Nephron progenitor cell (in vitro differentiated cells): Measurements from ENCODE around the gene VWA2.

ENCODE experiments used
- DNase-seq: peaks from one replicate; pipeline ENCODE4 v3.0.0; 2021
- H3K27ac Mint-ChIP-seq: 2 replicates; pipeline ENCODE4 v1.8.0; 2021; ENCODE audit warnings: mild to moderate bottlenecking, moderate library complexity, mixed read lengths
- H3K27me3 Mint-ChIP-seq: 2 replicates; pipeline ENCODE4 v1.8.0; 2021; ENCODE audit warnings: mild to moderate bottlenecking, low read depth, mixed read lengths; ENCODE audit not compliant: poor library complexity
- H3K36me3 Mint-ChIP-seq: 2 replicates; pipeline ENCODE4 v1.8.0; 2021; ENCODE audit warnings: low read depth, mixed read lengths
- H3K4me1 Mint-ChIP-seq: 2 replicates; pipeline ENCODE4 v1.8.0; 2021; ENCODE audit warnings: mixed read lengths
- H3K4me3 Mint-ChIP-seq: 2 replicates; pipeline ENCODE4 v1.8.0; 2021; ENCODE audit warnings: mild to moderate bottlenecking, moderate library complexity, mixed read lengths
- H3K9me3 Mint-ChIP-seq: 2 replicates; pipeline ENCODE4 v1.8.0; 2021; ENCODE audit warnings: mild to moderate bottlenecking, moderate library complexity, mixed read lengths
- TF ChIP-seq, protein P1 (sequence below): fragments of 200-600 bp; sonication (generic); IDR thresholded peaks from 2 replicates; pipeline ENCODE4 v1.5.0; 2021; ENCODE audit warnings: antibody characterized with exemption

VWA2 gene

DNA sequence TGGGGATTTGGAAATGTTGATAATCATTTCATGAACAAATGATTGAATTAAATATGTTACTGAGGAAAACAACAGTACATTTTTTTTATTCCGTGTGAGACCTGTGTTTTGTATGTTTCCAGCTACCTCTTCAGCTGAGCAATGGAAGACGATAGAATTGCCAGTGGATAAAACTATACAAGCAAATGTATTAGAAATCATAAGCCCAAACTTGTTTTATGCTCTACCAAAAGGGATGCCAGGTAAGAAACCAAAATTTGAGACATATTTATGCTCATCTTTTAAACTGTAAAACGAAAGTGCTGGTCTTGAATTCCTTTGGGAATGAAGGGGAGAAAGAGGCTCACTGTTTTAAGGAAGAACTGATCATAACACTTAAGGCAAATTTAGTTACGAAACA lies 17.8 kb upstream of the VWA2 start:
- Mint-ChIP-seq H3K27ac (no peak overlapping the region), H3K4me3 (no peak overlapping the region), H3K4me1 (no peaks in the 10 kb centered on the region), H3K27me3 (no peaks in the 10 kb centered on the region), H3K9me3 (no peaks in the 10 kb centered on the region), H3K36me3 (no peaks in the 10 kb centered on the region)
- TF ChIP-seq, protein P1, sequence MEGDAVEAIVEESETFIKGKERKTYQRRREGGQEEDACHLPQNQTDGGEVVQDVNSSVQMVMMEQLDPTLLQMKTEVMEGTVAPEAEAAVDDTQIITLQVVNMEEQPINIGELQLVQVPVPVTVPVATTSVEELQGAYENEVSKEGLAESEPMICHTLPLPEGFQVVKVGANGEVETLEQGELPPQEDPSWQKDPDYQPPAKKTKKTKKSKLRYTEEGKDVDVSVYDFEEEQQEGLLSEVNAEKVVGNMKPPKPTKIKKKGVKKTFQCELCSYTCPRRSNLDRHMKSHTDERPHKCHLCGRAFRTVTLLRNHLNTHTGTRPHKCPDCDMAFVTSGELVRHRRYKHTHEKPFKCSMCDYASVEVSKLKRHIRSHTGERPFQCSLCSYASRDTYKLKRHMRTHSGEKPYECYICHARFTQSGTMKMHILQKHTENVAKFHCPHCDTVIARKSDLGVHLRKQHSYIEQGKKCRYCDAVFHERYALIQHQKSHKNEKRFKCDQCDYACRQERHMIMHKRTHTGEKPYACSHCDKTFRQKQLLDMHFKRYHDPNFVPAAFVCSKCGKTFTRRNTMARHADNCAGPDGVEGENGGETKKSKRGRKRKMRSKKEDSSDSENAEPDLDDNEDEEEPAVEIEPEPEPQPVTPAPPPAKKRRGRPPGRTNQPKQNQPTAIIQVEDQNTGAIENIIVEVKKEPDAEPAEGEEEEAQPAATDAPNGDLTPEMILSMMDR, result no peak
- DNase-seq, result no peak

DNA sequence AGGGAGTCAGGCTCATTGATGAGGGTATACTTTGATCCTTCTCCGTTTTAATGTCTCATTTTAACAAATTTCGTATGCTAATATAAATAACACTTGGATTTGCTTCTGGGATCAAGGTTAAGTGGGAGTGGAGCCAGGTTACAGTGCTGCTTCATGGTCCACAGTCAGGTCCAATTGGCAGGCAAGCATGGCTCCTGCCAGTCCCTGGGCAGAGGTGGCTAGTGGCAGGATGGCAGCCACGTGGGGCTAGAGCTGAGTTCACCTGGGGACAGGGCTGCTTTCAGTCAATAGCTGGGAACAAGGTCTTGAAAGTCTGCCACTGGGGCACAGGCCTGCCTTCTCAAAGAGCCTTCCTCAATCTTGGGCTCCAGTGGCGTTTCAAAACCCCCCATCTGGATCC lies 16.0 kb upstream of the VWA2 start:
- Mint-ChIP-seq H3K36me3 (no peaks in the 10 kb centered on the region), H3K4me1 (peaks cover 17% of the 10 kb centered on the region), H3K27ac (no peak overlapping the region), H3K27me3 (no peaks in the 10 kb centered on the region), H3K4me3 (no peak overlapping the region), H3K9me3 (no peaks in the 10 kb centered on the region)
- TF ChIP-seq, protein P1, result no peak
- DNase-seq, result no peak

DNA sequence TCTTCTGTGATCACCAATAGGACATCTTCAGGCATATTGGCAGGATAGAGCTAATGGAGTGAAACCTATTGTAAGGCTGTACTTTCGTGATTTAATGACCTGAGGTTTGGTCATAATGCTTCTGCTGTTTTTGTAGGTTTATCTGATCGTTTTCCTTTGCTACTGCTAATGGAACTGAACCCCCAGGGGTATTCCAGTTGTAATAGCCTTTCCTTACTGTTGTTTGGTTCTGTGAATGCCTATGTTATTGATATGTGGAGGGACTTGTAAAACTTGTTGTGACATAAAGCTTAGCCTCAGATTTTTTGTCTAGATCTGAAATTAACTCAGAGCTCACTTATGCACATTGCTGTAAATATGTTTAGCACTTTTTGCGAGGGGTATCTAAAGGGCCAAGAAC lies 10.9 kb upstream of the VWA2 start:
- no peak overlapping the region for H3K4me3 Mint-ChIP-seq

DNA sequence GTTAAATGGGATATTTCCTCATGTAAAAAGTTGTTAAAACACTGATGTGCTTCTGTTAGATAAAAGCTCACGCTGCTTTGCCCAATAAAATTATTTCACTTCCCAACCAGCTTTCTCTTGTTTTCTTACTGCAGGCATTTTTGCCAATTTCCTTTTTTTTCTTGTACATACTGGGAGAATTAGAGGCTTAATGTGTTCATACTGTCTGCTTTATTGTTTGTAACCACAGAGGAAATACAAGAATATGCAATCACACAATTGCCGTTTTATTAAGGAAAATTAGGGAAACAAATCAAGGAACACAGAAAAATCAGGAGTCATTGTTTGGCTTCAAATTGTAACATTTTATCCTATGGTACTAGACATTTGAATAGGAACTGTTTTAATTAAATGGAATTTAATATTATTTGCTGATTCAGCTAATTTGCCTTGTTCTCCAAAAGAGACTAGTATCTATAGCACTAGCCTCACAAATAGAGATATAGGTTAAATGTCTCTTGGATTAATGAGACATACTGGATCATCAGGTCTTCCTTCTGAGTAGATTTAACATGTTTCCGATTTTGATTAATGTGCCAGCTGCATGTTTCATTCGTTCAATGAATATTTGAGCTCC lies 6.4 kb upstream of the VWA2 start:
- TF ChIP-seq, protein P1, result no peak
- no peak overlapping the region for H3K27ac Mint-ChIP-seq

More for the DNA sequence above, 10.9 kb upstream of the VWA2 start:
- Mint-ChIP-seq H3K27me3 (no peaks in the 10 kb centered on the region), H3K9me3 (peaks cover 3% of the 10 kb centered on the region), H3K36me3 (no peaks in the 10 kb centered on the region), H3K27ac (no peak overlapping the region), H3K4me1 (peaks cover 36% of the 10 kb centered on the region)
- no peak for DNase-seq
- TF ChIP-seq, protein P1, result no peak

DNA sequence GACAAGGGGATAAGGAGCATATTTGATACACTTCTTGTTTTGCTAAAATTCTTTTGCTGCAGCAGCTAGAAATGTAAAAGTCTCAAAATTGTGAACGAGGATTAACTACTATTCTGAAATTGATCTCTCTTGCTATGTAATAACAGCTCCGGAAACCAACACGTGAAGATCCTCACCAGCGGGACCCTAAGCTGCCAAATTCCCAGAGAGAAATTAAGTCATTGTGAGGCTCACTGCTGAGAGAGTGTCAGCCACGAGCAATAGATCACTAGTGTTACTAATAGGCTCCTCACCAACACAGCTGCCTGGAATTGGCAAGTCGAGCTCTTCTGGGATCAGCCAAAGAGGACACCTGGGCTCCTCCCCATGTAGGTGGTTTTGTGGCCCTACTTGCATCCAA lies 5.6 kb upstream of the VWA2 start:
- no peak overlapping the region for H3K4me3 Mint-ChIP-seq
- H3K9me3 Mint-ChIP-seq, result no peaks in the 10 kb centered on the region
- H3K4me1 Mint-ChIP-seq, result peaks cover 44% of the 10 kb centered on the region
- TF ChIP-seq, protein P1, result no peak
- no peaks in the 10 kb centered on the region for H3K36me3 Mint-ChIP-seq
- no peak overlapping the region for H3K27ac Mint-ChIP-seq
- peaks cover 7% of the 10 kb centered on the region for H3K27me3 Mint-ChIP-seq
- DNase-seq, result no peak

More for the DNA sequence above, 6.4 kb upstream of the VWA2 start:
- Mint-ChIP-seq H3K4me3 (no peak overlapping the region), H3K4me1 (peaks cover 46% of the 10 kb centered on the region), H3K9me3 (peaks cover 3% of the 10 kb centered on the region), H3K27me3 (peaks cover 3% of the 10 kb centered on the region), H3K36me3 (no peaks in the 10 kb centered on the region)
- DNase-seq, result no peak

DNA sequence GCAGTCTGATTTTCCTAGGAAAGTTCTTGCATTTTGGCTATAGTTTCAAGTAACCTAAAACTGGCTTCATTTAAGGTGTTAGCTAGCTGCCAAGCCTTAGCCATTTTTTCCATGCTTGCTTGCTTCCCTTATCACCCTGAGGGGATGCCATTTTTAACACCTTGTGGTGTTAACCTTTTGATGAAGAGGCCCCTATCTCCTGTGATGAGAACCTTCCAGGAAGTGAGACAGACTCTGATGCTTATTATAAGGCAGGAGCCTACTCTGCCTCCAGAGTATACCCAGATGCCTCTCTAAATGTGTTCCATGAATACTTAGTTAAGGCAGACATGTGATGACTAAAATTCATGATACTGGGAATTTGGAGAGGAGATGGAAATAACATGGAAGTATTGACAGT lies 4.9 kb upstream of the VWA2 start:
- Mint-ChIP-seq H3K4me1 (peaks cover 49% of the 10 kb centered on the region), H3K27me3 (peaks cover 7% of the 10 kb centered on the region), H3K27ac (no peak overlapping the region), H3K4me3 (no peak overlapping the region), H3K9me3 (no peaks in the 10 kb centered on the region), H3K36me3 (no peaks in the 10 kb centered on the region)
- TF ChIP-seq, protein P1, result no peak
- DNase-seq, result no peak
